NCI-H1417 treated with DMSO at 0.1 percent for 48 hours (cell line): ENCODE results near the gene PPT2.
"Not testable (repeated sequence)": the region's sequence is repeated elsewhere in the genome, so short reads cannot be mapped to it uniquely, and the experiment has no call there.

Source experiments
- DNase-seq: peaks from one replicate; lab custom pipeline; 2025; lab: John Stamatoyannopoulos, UW

Gene PPT2

GRCh38 chr6:32189742-32190053 is 35.8 kb downstream of the PPT2 start:
- DNase-seq: no peak

- peak; percentile 53 for DNase-seq
Observed at GRCh38 chr6:32190054-32190851, 36.3 kb downstream of the PPT2 start, which contains the start of gene PBX2. Gene PBX2, minus strand, starts transcription at chr6:32190202. Its CDS starts 287 bp downstream, at chr6:32189915.

DNA sequence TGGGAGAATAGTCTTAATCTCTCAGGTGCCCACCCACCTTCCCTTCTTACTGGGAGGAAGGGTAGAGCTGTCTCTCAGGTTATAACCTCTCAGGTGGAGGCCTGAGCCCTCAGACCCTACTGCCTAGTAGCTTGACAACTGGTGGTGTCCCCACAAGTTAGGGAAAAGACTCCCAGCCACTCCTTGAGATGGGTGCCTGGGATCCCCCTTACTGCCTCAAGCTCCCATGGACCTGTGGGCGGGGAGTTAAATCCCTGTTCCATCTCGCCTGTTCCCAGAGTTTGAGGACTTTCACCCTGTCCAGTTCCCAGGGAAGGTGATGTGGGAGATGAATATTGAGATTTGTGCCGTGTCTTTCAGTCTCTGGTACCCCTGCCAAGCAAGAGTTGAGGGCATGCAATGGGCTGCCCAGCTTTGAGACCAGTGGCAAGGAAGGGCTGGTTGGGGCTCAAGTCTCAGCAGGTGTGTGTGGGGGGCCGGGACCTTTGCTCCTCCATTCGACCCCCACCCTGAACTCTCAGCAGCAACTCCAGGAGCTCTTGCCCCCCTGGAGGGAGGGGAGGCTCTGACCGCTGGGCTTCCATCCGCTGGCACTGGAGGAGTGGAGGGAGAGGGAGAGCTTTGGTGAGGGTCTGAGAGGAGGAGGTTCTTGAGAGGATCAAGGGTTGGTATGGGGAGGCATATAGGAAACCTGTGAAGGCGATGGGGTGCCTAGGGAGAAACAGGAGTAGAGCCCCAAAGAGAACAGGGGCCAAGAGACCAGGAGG is 37.2 kb downstream of the PPT2 start:
- DNase-seq: no peak

- no peak for DNase-seq
Observed at GRCh38 chr6:32191696-32192607, 38.0 kb downstream of the PPT2 start.

DNA sequence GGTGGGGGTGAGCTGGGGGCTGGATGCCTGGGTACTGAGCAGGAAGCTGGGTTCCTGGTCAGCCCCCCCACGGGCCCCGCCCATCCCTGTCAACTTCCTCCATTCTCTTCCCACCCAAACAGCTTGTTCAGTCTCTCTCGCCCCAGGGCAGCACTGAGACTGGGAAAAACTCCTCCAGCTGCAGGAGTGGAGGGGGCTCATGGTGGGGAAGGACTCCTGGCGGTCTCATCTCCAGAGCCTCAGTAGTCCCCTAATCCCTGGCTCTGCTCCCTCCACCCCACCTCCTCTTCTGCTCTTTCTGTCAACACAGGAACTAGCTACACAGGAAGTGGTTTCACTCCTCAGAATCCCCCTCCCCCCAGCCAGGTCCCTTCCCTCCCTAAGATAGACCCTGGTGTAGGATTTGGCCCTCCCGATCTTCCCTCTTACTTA is 38.7 kb downstream of the PPT2 start, which contains the start of gene GPSM3:
Gene GPSM3 (minus strand): TSS at position 36 of the 432 bp plus-strand sequence. CDS start 130 bp downstream, outside the sequence.
- no peak for DNase-seq

- DNase-seq: not testable (repeated sequence)
Observed at GRCh38 chr6:32193096-32193495, 39.2 kb downstream of the PPT2 start.

DNA sequence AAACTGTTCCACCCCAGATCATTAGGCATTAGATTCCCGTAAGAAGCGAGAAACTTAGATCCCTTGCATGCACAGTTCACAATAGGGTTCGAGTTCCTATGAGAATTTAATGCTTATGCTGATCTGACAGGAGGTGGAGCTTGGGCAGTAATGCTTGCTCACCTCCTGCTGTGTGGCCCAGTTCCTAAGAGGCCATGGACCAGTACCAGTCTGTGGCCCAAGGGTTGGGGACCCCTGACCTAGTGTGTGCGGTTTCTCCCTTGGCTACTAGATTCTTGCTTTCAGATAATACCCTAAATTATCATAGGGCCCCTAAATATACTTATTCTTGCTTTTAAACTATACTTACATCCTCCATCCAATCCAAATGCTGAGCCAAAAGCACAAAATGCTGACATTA is 40.4 kb downstream of the PPT2 start:
- no peak for DNase-seq

GRCh38 chr6:32194825-32195651 is 41.1 kb downstream of the PPT2 start:
- no peak for DNase-seq

- DNase-seq: peak; percentile 82
Observed at GRCh38 chr6:32195652-32195901, 41.6 kb downstream of the PPT2 start.

- peak; percentile 18 for DNase-seq
Observed at GRCh38 chr6:32195902-32196681, 42.2 kb downstream of the PPT2 start.

DNA sequence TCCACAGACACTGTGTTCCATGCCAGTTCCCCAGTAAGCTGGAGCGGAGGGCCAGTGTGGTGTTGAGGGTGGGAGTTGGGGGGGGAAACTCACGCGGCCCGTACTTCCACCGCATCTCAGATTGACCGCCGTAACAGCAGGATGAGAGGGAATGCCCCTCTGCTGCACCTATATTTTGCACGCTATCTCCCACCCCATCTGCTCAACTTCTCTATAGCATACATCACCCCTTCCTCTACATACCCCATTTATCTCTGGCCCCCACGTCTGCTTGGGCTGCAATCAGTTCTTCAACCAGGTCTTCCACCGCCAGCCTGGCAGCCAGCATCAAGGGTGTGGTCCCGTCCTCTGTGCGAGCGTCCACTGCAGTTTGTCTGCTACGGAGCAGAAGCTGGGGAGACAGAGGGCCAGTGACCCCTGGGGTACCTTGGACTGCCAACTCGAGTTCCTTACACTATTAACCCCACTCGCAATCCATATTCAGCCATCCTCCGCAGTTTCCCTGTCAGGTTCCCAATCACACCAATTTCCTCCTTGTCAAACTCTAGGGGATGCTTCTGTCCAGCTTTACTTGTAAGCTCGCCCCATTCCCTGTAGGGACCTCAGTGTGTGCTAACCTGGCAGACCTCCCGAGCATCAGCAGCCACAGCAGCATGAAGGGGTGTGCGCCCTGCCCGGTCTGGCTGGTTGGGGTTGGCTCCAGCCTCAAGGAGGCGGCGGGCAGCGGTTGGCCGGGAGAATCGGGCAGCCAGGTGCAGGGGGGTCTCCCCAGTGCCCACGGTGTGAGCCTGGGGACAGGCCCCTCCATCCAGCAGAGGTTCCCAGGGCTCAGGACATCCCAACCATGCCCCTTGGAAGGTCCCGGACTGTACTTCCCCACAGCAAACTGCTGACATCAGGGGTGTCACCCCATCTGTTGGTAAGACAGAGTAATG is 43.0 kb downstream of the PPT2 start:
- DNase-seq: peak; percentile 10

DNA sequence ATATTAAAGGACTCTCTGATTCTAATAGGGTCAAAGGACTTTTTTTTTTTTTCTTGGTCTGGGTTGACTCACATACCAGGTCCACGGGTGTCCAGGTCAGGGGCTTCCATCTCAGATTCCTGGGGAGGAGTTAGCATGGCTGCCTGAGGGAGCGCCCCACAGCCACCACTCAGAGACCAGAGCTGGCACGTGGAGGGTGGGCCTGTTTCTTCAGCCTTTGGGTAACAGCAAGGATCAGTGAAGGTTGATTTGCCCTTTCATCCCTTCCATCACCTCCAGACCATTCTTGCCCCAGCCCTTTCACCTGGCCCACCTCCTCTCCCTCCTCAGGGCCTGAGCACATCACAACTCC is 44.4 kb downstream of the PPT2 start:
- no peak for DNase-seq

- DNase-seq: no peak
Observed at GRCh38 chr6:32198866-32199265, 44.9 kb downstream of the PPT2 start.

DNA sequence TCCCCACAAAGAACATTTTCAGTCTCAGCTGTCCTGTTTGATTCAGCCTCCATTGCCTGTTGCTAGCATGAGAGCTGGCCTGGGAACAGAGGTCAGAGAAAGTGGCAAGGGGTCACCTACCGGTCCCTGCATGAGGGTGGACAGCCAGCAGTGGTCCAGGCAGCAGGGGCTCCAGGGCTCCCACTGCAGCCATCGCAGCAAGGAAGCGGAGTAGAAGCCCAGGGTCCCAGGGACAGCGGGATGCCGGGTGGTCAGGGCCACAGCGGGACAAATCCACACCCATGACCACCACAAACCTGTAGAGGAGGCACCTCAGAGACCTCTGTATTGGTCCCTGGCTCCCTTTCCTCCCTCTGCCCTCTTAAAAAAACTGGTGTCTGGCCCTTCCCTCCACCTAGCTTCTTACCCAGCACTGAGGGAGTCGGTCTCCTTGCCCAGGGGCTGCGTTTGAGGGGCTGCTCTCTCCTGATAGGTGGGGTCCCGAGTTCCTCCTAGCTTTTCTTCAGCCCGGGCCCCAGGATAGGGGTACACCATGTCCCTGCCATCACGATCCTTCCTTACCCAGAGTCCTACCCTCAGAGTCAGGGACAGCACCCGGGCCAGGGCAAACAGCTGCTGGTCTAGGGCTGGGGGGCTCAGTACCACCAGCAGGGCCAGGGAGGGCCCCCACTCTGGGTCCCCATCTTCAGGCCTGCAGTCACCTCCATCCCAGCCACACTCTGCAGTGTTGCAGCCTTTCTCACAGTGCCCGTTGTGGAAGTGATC is 47.0 kb downstream of the PPT2 start:
- no peak for DNase-seq

- DNase-seq: no peak
Observed at GRCh38 chr6:32202186-32202585, 48.2 kb downstream of the PPT2 start.

GRCh38 chr6:32203426-32204267 is 49.7 kb downstream of the PPT2 start:
- no peak for DNase-seq

- no peak for DNase-seq
Observed at GRCh38 chr6:32204268-32204715, 50.4 kb downstream of the PPT2 start.

DNA sequence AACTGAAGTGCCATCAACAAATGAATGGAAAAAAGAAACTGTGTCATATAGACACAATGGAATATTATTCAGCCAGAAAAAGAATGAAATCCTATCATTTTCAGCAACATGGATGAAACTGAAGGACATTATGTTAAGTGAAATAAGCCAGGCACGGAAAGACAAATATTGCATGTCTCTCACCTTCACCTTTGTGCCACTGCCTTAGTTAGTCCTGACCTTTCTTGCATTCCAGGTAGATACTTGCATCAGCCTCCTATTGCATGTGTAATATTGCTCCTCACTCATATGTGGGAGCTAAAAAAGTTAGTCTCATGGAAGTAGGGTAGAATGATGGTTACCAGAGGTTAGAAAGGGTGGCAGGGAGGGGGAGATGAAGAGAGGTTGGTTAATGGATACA is 55.1 kb downstream of the PPT2 start:
- no peak for DNase-seq
